HCEC 1CT (cell line): Measurements from ENCODE around the gene ATOSA.

Source experiments
- DNase-seq: peaks from one replicate; pipeline ENCODE4 v3.0.0-alpha.2; 2017

ATOSA gene

GRCh38 chr15:52649686-52650085 lies 29.5 kb downstream of the ATOSA start:
- DNase-seq = no peak

- DNase-seq = no peak
Observed at GRCh38 chr15:52645916-52646315, 33.3 kb downstream of the ATOSA start.

GRCh38 chr15:52642386-52643361 lies 36.5 kb downstream of the ATOSA start:
- DNase-seq = peak; percentile 83

GRCh38 chr15:52636459-52636858 lies 42.7 kb downstream of the ATOSA start:
- peak; percentile 6 for DNase-seq

GRCh38 chr15:52635908-52636307 lies 43.3 kb downstream of the ATOSA start:
- DNase-seq = no peak
